Stimulated activated CD4-positive, alpha-beta T cell treated with anti-CD3 and anti-CD28 coated beads, Interleukin-1b, Interleukin-23, amount 100 ng/mL, for 24 hours (primary cell): Measurements from ENCODE around the gene ICAM1.

Experiments used
- DNase-seq, 4 experiments: peaks; one replicate each; pipeline ENCODE4 v3.0.0-alpha.2; 2020; ENCODE audit warnings: low read depth in 4 of 4, low spot score in 1 of 4

Gene ICAM1

GRCh38 chr19:10292206-10292788, 21.4 kb downstream of the ICAM1 start:
- DNase-seq = peak in 2 of 4 experiments; percentile 54 to 75

GRCh38 chr19:10292789-10293636, 22.1 kb downstream of the ICAM1 start:
- DNase-seq = no peak

GRCh38 chr19:10293637-10294367, 22.9 kb downstream of the ICAM1 start:
- DNase-seq = no peak

GRCh38 chr19:10294368-10294697, 23.4 kb downstream of the ICAM1 start:
- DNase-seq = no peak

GRCh38 chr19:10295305-10295846, 24.5 kb downstream of the ICAM1 start:
- no peak for DNase-seq

GRCh38 chr19:10295847-10296591, 25.1 kb downstream of the ICAM1 start:
- DNase-seq = no peak

GRCh38 chr19:10299545-10300458, 28.9 kb downstream of the ICAM1 start:
- no peak for DNase-seq

GRCh38 chr19:10305139-10305806, 34.4 kb downstream of the ICAM1 start:
- DNase-seq = no peak

- DNase-seq = no peak
Observed at GRCh38 chr19:10306327-10306726, 35.4 kb downstream of the ICAM1 start.

GRCh38 chr19:10309423-10309822, 38.5 kb downstream of the ICAM1 start, which contains the start of gene ZGLP1:
TSS of gene ZGLP1 (minus strand) at chr19:10309815.
- DNase-seq = no peak

GRCh38 chr19:10315335-10316214, 44.7 kb downstream of the ICAM1 start, which contains the start of gene FDX2:
TSS of gene FDX2 (minus strand) at chr19:10316015. CDS start at chr19:10315996, 19 bp downstream.
- peak; percentile 82 to 89 (median 86) for DNase-seq

- no peak for DNase-seq
Observed at GRCh38 chr19:10316229-10317044, 45.5 kb downstream of the ICAM1 start.

GRCh38 chr19:10317045-10317856, 46.3 kb downstream of the ICAM1 start:
- no peak for DNase-seq

- DNase-seq = no peak
Observed at GRCh38 chr19:10317857-10318462, 47.0 kb downstream of the ICAM1 start.

- DNase-seq = no peak
Observed at GRCh38 chr19:10318807-10319682, 48.1 kb downstream of the ICAM1 start.
